ENCODE results near the gene KIF18A.
"Not testable (repeated sequence)": the region's sequence is repeated elsewhere in the genome, so short reads cannot be mapped to it uniquely, and the experiment has no call there.

The KIF18A gene

GRCh38 chr11:28107750-28108618 lies at the start of gene KIF18A, which contains the start of gene METTL15:
Gene KIF18A, minus strand, starts transcription at chr11:28108156. Its CDS starts 10,209 bp downstream, at chr11:28097947.
Gene METTL15, plus strand, starts transcription at chr11:28108388. Its CDS starts 4,947 bp downstream, at chr11:28113335.
- DNase-seq: peak; percentile 97 to 99

GRCh38 chr11:28153586-28153985 lies 45.6 kb upstream of the KIF18A start:
- DNase-seq: no peak

DNA sequence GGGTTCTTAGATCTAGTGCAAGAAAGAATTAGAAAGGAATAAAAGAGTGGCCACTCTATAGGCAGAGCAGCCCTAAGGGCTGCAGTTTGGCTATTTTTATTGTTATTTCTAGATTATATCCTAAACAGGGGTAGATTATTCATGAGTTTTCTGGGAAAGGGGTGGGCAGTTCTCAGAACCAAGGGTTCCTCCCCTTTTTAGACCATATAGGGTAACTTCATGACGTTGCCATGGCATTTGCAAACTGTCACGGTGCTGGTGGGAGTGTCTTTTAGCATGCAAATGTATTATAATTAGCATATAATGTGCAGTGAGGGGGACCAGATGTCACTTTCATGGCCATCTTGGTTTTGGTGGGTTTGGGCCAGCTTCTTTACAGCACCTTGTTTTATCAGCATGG lies 44.8 kb upstream of the KIF18A start:
- no peak for DNase-seq

GRCh38 chr11:28146123-28146751 lies 38.3 kb upstream of the KIF18A start:
- DNase-seq: peak in 1 of 2 experiments; percentile 43

GRCh38 chr11:28144808-28145207 lies 36.9 kb upstream of the KIF18A start:
- DNase-seq: peak in 1 of 2 experiments; percentile 4

GRCh38 chr11:28142724-28143123 lies 34.8 kb upstream of the KIF18A start:
- no peak for DNase-seq

DNA sequence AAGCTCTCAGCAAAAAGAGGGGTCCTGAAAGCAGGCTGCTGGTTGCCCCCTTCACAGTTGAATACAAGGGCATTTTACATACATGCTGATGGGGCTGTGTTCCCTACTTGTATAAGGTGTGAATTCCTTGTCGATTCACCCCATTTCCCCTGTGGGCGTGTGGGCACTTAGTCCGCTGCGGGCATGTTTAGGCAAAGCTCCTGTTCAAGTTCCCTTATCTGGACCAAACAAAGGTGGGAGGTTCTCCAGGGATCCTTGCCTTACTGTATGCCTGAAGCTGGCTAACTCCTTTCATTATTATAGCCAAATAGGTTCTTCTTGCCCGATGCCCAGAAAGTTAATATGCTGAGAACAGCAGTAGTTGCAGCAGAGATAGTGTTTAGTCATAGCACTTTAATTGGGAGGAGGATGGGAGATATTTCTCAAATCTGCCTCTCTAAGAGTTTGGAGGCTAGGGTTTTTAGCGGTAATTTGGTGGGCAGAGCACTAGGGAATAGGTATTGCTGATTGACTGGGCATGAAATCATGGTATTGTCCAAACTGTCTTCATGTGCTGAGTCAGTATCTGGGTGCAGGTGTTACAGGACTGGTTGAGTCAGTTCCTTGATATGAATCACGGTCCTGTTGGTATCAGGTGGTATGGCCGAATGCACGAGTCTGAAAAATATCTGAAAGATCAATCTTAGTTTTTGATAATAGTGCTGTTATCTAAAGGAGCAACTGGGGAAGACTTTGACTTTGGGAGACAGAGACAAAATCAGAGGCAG lies 32.9 kb upstream of the KIF18A start:
- DNase-seq: no peak

- DNase-seq: no peak
Observed at GRCh38 chr11:28139841-28140415, 32.0 kb upstream of the KIF18A start.

DNA sequence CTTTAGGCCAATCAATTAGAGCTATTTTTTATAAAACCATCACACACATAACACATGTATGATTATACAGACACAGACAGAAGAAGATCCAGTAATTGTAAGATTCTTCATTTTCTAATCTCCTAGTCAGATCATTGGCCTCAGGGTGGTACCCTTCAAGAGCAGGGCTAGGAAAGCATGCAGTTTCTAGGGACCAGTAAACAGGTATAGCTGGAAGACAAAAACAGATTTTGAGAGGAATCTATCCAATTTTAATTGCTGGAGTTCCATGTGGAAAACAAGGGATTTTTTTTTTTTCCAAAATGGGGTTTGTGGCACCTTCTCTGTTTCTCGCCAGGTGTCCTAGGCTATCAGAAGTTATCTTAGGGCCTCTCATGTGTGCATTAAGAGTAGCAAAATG lies 29.9 kb upstream of the KIF18A start:
- no peak for DNase-seq

DNA sequence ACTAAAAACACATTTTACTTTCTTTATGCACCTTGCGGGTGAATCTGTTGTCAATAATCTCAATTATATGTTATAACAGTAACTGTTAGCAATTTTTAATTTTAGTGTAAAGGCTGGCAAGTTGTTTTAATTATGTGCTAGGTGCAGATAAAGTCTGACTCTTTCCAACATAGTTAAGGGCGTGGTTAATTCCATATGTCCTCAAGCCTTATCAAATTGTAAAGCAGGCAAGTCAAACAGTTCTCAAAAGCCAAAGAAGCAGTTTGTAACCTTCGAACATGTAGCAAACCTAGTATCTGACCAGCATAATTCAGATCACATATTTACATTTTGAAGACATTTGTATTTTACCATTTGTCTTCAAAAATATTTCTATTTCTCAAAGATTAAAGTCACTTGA lies 29.4 kb upstream of the KIF18A start:
- DNase-seq: no peak

DNA sequence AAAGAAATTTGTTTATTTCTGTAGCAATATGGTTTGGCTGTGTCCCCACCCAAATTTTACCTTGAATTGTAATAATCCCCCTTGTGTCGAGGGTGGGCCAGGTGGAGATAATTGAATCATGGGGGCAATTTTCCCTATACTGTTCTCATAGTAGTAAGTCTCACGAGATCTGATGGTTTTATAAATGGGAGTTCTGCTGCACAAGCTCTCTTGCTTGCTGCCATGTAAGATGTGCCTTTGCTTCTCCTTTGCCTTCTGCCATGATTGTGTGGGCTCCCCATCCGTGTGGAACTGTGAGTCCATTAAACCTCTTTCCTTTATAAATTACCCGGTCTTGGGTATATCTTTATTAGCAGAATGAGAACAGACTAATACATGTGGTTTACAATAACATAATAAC lies 28.2 kb upstream of the KIF18A start:
- not testable (repeated sequence) for DNase-seq

DNA sequence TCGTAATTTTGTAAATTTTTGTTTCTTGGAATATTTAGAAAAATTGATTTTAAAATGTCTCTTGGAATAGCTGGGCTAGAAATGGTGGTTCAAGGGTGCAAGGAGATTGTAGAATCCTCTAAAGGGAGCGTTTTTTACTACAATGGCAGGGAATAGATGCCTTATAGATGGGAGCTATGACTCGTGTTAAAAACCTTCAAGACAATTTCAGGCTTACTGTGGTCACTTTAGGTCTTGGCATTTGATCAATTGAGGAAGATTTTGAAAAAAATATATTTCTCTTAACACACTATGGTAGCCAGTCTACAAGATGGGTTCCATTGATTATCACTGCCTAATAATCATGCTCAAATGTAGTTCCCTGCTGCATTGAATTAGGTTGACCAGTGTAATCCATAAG lies 25.2 kb upstream of the KIF18A start:
- no peak for DNase-seq

GRCh38 chr11:28132548-28132947 lies 24.6 kb upstream of the KIF18A start:
- DNase-seq: no peak

DNA sequence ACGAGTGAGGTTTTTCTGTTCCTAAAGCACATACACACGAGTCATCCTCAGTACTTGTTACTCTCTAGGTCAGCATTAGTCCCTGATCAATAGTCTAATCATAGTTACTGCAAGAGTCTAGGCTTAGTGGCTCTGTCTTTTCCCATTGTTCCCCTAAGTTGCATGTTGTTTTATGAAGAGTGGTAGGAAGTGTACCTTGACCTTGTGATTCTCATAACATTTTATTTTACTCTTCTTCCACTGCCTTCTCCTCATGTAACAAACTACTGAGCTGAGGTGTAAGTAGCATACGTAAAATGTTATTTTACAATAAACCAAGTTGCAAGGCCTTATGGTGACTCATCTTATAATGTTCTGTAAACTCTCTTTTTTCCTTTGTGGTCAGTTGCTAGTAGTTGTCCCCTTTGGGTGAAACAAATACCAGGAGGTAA lies 15.2 kb upstream of the KIF18A start:
- DNase-seq: no peak

DNA sequence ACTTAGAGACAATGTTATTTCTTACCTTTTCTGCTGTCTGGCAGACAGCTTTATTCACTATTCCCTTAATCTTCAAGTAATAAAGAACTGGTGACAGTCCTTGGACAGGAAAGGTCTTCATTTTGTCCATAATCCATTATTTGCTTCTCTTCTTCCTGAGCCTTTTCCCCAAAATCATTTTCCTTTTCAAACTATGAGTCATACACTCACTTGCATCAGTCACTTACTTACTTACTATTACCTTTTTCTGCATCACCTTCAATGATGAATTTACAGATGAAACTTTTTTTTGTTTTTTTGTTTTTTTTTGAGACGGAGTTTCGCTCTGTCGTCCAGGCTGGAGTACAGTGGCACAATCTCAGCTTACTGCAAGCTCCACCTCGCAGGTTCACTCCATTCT lies 9.8 kb upstream of the KIF18A start:
- DNase-seq: no peak

GRCh38 chr11:28114731-28115130 lies 6.8 kb upstream of the KIF18A start:
- no peak for DNase-seq

DNA sequence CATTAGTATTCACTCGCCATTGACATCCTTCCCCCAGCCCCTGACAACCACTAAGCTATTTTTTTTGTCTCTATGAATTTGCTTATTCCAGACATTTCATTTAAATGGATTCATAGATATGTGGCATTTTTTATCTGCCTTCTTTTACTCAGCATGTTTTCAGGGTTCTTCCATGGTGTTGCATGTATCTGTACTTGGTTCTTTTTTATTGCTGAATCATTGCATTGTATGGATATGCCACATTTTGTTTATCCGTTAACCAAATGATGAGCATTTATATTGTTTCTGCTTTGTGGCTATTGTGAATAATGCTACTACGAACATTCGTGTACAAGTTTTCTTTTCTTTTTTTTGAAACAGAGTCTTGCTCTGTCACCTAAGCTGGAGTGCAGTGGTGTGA lies 6.2 kb upstream of the KIF18A start:
- DNase-seq: no peak

DNA sequence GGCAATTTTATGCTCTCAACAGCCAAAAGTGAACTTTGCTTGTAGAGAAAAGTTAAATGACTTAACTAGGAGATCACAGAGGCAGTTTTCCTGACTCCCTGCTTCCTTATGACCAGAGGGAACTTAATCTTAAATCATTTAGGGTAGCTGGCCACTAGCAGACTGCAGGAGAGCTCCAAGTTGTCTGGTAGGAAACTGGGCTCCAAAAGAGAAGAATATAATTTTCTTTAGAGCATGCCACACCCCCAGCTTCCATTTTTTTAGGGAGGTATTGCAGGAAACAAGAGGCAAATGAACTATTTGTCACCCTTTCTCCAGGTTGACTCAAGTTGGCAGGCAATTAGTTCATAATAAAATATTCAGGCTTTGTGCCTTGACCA lies 2.9 kb upstream of the KIF18A start:
- DNase-seq: no peak

GRCh38 chr11:28110108-28110820 lies 2.3 kb upstream of the KIF18A start:
- DNase-seq: peak; percentile 42 to 84

GRCh38 chr11:28108958-28109357 lies 1.0 kb upstream of the KIF18A start:
- DNase-seq: no peak

- DNase-seq: peak in 1 of 2 experiments; percentile 57
Observed at GRCh38 chr11:28107191-28107749, 686 bp downstream of the KIF18A start.
